ENCODE measurements around the gene P2RX6. TPM values are rescaled to one million over a fixed set of nuclear protein-coding genes. Genes with fewer than 3 reads are reported as not detected.

Gene P2RX6
- total and polyA plus RNA-seq, 9 of the 15 experiments (the other 6 are each of a cell fraction or from before 2014, with no cell fraction given) = 0.01 to 3.9 (median 1.5) TPM; not detected in 1

DNA sequence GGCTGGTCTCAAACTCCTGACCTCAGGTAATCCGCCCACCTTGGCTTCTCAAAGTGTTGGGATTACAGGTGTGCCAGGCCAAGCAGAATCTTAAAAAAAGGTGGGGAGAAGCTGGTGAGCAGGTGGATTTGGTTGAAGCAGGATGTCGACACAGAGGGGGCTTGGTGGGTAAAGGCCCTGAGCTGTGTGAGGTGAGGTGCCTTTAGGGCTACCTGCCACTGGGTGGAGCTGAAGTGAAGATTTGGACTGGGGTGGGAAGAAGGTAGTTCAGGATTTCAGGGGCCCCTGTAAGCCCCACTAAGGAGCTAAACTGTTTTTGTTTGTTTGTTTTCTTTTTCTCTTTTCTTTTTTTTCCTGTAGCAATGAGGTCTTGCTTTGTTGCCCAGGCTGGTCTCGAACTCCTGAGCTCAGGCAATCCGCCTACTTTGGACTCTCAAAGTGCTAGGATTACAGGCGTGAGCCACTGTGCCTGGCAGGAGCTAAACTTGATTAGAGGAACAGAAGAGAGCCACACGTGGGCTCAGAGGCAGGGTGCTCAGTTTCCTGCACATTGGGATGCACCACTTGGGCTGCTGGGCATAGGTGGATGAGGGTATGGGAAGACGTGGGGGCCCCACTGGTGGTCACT lies 6.0 kb downstream of the P2RX6 start (continued):
- no peak for TF ChIP-seq SAP30 (IDR thresholded peaks at IDR 0.05; ENCODE audit: borderline replicate concordance, insufficient read depth, low read depth, low read length, poor library complexity, severe bottlenecking)
- TF ChIP-seq RFX1 (IDR thresholded peaks at IDR 0.05) = no peak
- no peak for TF ChIP-seq SAFB (IDR thresholded peaks at IDR 0.05; ENCODE audit: borderline replicate concordance, low read depth, low read length)
- TF ChIP-seq, protein P1, sequence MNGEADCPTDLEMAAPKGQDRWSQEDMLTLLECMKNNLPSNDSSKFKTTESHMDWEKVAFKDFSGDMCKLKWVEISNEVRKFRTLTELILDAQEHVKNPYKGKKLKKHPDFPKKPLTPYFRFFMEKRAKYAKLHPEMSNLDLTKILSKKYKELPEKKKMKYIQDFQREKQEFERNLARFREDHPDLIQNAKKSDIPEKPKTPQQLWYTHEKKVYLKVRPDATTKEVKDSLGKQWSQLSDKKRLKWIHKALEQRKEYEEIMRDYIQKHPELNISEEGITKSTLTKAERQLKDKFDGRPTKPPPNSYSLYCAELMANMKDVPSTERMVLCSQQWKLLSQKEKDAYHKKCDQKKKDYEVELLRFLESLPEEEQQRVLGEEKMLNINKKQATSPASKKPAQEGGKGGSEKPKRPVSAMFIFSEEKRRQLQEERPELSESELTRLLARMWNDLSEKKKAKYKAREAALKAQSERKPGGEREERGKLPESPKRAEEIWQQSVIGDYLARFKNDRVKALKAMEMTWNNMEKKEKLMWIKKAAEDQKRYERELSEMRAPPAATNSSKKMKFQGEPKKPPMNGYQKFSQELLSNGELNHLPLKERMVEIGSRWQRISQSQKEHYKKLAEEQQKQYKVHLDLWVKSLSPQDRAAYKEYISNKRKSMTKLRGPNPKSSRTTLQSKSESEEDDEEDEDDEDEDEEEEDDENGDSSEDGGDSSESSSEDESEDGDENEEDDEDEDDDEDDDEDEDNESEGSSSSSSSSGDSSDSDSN (IDR thresholded peaks at IDR 0.05; ENCODE audit: borderline replicate concordance in 1 of 2, low read depth in 2 of 2, low read length in 2 of 2) = 0 out of 4 replicates have a peak, but pooled peaks of 1 of the 2 experiments have one; percentile 32
- TF ChIP-seq TBP (optimal IDR thresholded peaks at IDR 0.05; ENCODE audit: low read depth, low read length) = peak; percentile 50
- TF ChIP-seq HDAC1 (IDR thresholded peaks at IDR 0.05) = no peak
- TF ChIP-seq ZNF133 (CRISPR knock-in tag; IDR thresholded peaks at IDR 0.05) = peak; percentile 57; the same call in 1 of the 2 replicates
- TF ChIP-seq RAD21 (CRISPR knock-in tag; conservative IDR thresholded peaks at IDR 0.05 in 1 of 2, IDR thresholded peaks at IDR 0.05 in 1 of 2) = peak in 1 of 2 experiments; percentile 93; a peak in 3 of 4 replicates
- no peak for TF ChIP-seq HDAC3 (IDR thresholded peaks at IDR 0.05; ENCODE audit: borderline replicate concordance, partially characterized antibody)
- TF ChIP-seq, protein P2, sequence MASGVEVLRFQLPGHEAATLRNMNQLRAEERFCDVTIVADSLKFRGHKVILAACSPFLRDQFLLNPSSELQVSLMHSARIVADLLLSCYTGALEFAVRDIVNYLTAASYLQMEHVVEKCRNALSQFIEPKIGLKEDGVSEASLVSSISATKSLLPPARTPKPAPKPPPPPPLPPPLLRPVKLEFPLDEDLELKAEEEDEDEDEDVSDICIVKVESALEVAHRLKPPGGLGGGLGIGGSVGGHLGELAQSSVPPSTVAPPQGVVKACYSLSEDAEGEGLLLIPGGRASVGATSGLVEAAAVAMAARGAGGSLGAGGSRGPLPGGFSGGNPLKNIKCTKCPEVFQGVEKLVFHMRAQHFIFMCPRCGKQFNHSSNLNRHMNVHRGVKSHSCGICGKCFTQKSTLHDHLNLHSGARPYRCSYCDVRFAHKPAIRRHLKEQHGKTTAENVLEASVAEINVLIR (CRISPR knock-in tag; IDR thresholded peaks at IDR 0.05) = peak; percentile 19; the same call in 1 of the 2 replicates
- TF ChIP-seq ZKSCAN1 (IDR thresholded peaks at IDR 0.05; ENCODE audit: low read depth, low read length) = 0 out of 2 replicates have a peak, but pooled peaks have one; percentile 9
- TF ChIP-seq LARP7 (IDR thresholded peaks at IDR 0.05) = no peak
- no peak for TF ChIP-seq ILF3 (IDR thresholded peaks at IDR 0.05; ENCODE audit: borderline replicate concordance)
- TF ChIP-seq SPI1 (IDR thresholded peaks at IDR 0.05; ENCODE audit: borderline replicate concordance, low read depth, low read length) = no peak
- TF ChIP-seq ZNF764 (CRISPR knock-in tag; IDR thresholded peaks at IDR 0.05; ENCODE audit: low read depth) = peak; percentile 81
- peak; percentile 51; the same call in 1 of the 2 replicates for TF ChIP-seq ZNF445 (CRISPR knock-in tag; IDR thresholded peaks at IDR 0.05; ENCODE audit: low read depth)
- TF ChIP-seq, protein P3, sequence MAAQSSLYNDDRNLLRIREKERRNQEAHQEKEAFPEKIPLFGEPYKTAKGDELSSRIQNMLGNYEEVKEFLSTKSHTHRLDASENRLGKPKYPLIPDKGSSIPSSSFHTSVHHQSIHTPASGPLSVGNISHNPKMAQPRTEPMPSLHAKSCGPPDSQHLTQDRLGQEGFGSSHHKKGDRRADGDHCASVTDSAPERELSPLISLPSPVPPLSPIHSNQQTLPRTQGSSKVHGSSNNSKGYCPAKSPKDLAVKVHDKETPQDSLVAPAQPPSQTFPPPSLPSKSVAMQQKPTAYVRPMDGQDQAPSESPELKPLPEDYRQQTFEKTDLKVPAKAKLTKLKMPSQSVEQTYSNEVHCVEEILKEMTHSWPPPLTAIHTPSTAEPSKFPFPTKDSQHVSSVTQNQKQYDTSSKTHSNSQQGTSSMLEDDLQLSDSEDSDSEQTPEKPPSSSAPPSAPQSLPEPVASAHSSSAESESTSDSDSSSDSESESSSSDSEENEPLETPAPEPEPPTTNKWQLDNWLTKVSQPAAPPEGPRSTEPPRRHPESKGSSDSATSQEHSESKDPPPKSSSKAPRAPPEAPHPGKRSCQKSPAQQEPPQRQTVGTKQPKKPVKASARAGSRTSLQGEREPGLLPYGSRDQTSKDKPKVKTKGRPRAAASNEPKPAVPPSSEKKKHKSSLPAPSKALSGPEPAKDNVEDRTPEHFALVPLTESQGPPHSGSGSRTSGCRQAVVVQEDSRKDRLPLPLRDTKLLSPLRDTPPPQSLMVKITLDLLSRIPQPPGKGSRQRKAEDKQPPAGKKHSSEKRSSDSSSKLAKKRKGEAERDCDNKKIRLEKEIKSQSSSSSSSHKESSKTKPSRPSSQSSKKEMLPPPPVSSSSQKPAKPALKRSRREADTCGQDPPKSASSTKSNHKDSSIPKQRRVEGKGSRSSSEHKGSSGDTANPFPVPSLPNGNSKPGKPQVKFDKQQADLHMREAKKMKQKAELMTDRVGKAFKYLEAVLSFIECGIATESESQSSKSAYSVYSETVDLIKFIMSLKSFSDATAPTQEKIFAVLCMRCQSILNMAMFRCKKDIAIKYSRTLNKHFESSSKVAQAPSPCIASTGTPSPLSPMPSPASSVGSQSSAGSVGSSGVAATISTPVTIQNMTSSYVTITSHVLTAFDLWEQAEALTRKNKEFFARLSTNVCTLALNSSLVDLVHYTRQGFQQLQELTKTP (IDR thresholded peaks at IDR 0.05; ENCODE audit: low read depth in 1 of 2, partially characterized antibody in 2 of 2) = no peak
- peak; percentile 66 for TF ChIP-seq ELF4 (CRISPR knock-in tag; IDR thresholded peaks at IDR 0.05)
- no peak for TF ChIP-seq MAFF (IDR thresholded peaks at IDR 0.05; ENCODE audit: low read length)
- TF ChIP-seq JUNB (CRISPR knock-in tag; conservative IDR thresholded peaks at IDR 0.05) = no peak
- TF ChIP-seq RBM39 (optimal IDR thresholded peaks at IDR 0.05; ENCODE audit: low read depth, low read length) = peak; percentile 92

All from K562 (cell line).